ENCODE results near the gene NANOG.
"Not testable (repeated sequence)": the region's sequence is repeated elsewhere in the genome, so short reads cannot be mapped to it uniquely, and the experiment has no call there.

Gene NANOG

GRCh38 chr12:7806863-7807487, 17.8 kb downstream of the NANOG start:
- peak; percentile 60 for DNase-seq

GRCh38 chr12:7825754-7826153, 36.6 kb downstream of the NANOG start:
- DNase-seq, result not testable (repeated sequence)

GRCh38 chr12:7829737-7830136, 40.5 kb downstream of the NANOG start:
- not testable (repeated sequence) for DNase-seq

- no peak for DNase-seq
These were observed 43.0 kb downstream of the NANOG start for GRCh38 chr12:7832059-7832696.

- not testable (repeated sequence) for DNase-seq
These were observed 44.0 kb downstream of the NANOG start for GRCh38 chr12:7833201-7833600.

GRCh38 chr12:7833831-7834230, 44.6 kb downstream of the NANOG start:
- no peak for DNase-seq

GRCh38 chr12:7834701-7835100, 45.5 kb downstream of the NANOG start:
- no peak for DNase-seq

GRCh38 chr12:7835116-7835515, 45.9 kb downstream of the NANOG start:
- no peak for DNase-seq

- no peak for DNase-seq
These were observed 46.6 kb downstream of the NANOG start for GRCh38 chr12:7835766-7836165.

GRCh38 chr12:7837366-7837765, 48.2 kb downstream of the NANOG start:
- no peak for DNase-seq

GRCh38 chr12:7839226-7839625, 50.0 kb downstream of the NANOG start:
- peak; percentile 46 for DNase-seq

- not testable (repeated sequence) for DNase-seq
These were observed 50.6 kb downstream of the NANOG start for GRCh38 chr12:7839848-7840247.

GRCh38 chr12:7842444-7842843, 53.2 kb downstream of the NANOG start:
- not testable (repeated sequence) for DNase-seq

- not testable (repeated sequence) for DNase-seq
These were observed 53.9 kb downstream of the NANOG start for GRCh38 chr12:7843149-7843548.

- not testable (repeated sequence) for DNase-seq
These were observed 54.4 kb downstream of the NANOG start for GRCh38 chr12:7843583-7843982.

GRCh38 chr12:7844116-7844515, 54.9 kb downstream of the NANOG start:
- DNase-seq, result no peak

- DNase-seq, result not testable (repeated sequence)
These were observed 58.3 kb downstream of the NANOG start for GRCh38 chr12:7847226-7848097.

GRCh38 chr12:7848098-7848422, 58.9 kb downstream of the NANOG start:
- not testable (repeated sequence) for DNase-seq

All from left hindlimb (tissue), 1 donor.